GM19328 (cell line): ENCODE measurements around the gene MAPK8IP2.
"Not testable (repeated sequence)": the region's sequence is repeated elsewhere in the genome, so short reads cannot be mapped to it uniquely, and the experiment has no call there.

Experiments
- ATAC-seq: cut with Tn5 transposase; IDR thresholded peaks from one replicate; pipeline ENCODE4 v1.9.1; 2021; ENCODE audit warnings: mild to moderate bottlenecking, moderate library complexity; ENCODE audit not compliant: unreplicated experiment

MAPK8IP2 gene

GRCh38 chr22:50612528-50613221 lies 12.1 kb downstream of the MAPK8IP2 start:
- ATAC-seq = no peak

GRCh38 chr22:50613291-50613981 lies 12.8 kb downstream of the MAPK8IP2 start:
- no peak for ATAC-seq

- not testable (repeated sequence) for ATAC-seq
These were observed 13.7 kb downstream of the MAPK8IP2 start for GRCh38 chr22:50614296-50614695.

- ATAC-seq = no peak
These were observed 20.2 kb downstream of the MAPK8IP2 start for GRCh38 chr22:50620593-50621355.

- no peak for ATAC-seq
These were observed 20.8 kb downstream of the MAPK8IP2 start for GRCh38 chr22:50621356-50621880.

GRCh38 chr22:50621948-50622722 lies 21.5 kb downstream of the MAPK8IP2 start:
- ATAC-seq = no peak

- no peak for ATAC-seq
These were observed 22.2 kb downstream of the MAPK8IP2 start for GRCh38 chr22:50622723-50623327.

- ATAC-seq = no peak
These were observed 23.9 kb downstream of the MAPK8IP2 start for GRCh38 chr22:50624347-50625130.

GRCh38 chr22:50625131-50625567 lies 24.6 kb downstream of the MAPK8IP2 start:
- no peak for ATAC-seq

- ATAC-seq = no peak
These were observed 25.1 kb downstream of the MAPK8IP2 start for GRCh38 chr22:50625568-50626313.

GRCh38 chr22:50626314-50626849 lies 25.8 kb downstream of the MAPK8IP2 start:
- no peak for ATAC-seq

- no peak for ATAC-seq
These were observed 26.5 kb downstream of the MAPK8IP2 start for GRCh38 chr22:50626850-50627641.

- ATAC-seq = peak; percentile 75
These were observed 27.3 kb downstream of the MAPK8IP2 start, which contains the start of gene ARSA for GRCh38 chr22:50627642-50628542. Gene ARSA (minus strand): TSS chr22:50628152. CDS start chr22:50627779, 373 bp downstream.

- peak; percentile 8 for ATAC-seq
These were observed 28.0 kb downstream of the MAPK8IP2 start for GRCh38 chr22:50628543-50629134.

- no peak for ATAC-seq
These were observed 29.8 kb downstream of the MAPK8IP2 start for GRCh38 chr22:50630376-50630775.

- ATAC-seq = no peak
These were observed 32.5 kb downstream of the MAPK8IP2 start for GRCh38 chr22:50633086-50633485.
